ENCODE measurements around the gene HDLBP.

The HDLBP gene

DNA sequence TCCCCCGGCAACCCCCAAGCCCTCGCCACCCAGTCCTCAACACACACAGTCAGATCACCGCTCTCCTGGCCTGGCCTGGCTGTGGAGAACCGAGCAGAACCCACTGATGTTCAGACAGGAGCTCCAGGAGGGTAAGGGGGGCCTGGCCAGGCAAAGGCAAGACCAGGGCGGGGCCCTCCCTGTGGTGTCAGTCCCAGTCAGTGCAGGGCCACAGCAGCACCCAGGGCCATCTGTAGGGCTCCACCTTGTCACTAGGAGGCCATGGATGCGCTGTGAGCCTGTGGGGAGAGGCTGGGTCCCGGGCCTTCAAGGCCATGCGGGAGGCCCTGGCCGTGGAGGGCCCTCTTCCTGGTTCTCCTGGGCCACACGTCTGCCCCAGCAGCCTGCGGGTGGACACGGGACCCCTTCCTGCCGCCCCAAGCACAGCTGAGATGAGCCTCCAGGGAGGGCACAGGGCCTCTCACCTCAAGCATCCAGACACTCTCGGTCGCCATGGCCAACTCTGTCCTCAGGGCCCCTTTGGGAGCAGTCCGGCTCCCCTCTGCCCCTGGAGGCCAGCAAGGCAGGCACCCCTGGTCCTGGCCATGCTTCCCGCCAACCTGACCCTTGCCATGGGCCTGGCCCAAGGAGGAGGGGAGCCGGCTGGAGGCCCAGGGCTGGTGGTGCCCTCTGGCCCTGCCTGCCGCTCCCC, 125.0 kb downstream of the HDLBP start:
- no peak for DNase-seq

DNA sequence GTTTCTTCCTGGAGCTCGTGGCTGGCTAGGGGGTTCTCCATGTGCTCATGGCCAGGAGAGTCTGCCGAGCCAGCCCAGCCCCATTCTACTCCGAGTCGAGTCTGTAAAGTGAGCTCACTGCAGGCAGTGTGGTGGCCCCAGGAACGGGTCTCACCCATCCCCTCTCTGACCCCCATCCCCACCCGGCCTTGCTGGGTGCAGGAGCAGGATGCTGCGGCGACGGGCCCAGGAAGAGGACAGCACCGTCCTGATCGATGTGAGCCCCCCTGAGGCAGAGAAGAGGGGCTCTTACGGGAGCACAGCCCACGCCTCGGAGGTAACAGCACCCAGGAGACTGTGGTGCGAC, 125.6 kb downstream of the HDLBP start:
- no peak for DNase-seq

DNA sequence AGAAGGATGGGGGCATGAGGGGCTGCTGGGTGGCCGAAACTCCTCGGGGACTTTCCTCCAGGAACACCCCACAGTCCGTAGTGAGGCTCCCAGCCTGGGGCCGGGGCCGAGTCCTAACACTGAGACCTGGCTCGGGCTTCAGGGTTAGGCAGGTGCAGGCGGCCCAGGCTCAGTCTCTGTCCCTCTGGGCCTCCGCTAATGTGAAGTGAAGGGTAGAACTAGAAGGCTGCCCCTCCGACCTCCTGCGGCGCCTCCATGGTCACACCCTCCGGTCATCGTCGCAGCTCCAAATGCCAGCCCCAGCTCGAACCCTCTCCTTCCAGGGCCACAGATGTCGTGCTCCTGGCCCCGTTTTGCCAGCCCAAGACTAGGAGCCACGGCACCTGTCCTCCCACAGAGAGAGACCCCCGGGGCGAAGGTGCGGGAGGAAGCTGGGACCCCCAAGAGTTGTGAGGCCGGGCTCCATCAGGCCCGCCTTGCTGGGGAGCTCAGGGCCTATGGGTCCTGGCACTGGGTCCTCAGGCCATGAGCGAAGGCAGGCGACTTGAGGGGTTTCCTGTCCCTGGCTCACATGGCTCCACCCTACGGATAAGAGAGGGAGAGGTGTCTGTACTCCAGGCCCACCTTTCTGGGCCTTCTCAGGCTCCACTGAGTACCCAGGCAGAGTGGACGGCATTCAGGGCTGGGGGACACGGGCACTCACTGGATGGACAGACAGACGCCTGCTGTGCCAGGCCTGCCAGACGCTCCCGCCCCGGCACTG, 126.2 kb downstream of the HDLBP start:
- DNase-seq, result no peak

DNA sequence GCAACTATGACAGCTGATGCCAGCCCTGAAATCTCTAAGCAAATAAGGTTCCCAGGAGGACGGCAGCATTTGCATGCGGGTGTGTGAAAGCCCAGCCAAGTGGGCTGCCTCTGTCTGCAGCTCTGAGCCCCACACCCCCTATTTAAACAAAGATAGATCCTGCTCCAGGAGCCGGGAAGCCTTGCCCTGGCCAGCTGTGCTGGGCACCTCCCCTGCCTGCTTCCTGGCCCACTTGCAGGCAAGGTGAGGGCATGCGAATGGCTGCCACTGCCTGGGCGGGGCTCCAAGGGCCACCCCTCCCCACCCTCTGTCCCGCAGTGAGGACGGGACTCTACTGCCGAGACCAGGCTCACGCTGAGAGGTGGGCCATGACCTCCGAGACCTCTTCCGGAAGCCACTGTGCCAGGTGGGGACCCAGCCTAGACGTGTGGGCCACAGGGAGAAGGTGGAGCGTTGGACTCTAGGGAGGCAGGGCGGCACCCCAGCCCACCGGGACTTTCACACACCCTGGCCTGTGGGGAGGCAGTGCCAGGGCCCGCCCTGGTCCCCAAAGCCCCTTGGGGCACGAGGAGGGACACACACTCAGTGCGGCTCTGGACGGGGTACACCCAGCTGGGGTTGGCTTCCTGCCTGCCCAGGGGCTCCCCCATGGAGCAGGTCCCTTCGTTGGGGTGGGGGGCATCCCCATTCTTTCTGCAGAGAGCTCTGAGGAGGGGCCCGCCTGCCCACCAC, 126.9 kb downstream of the HDLBP start, which contains the start of gene ANO7:
Gene ANO7 (plus strand): TSS at position 317 of the 732 bp plus-strand sequence. CDS start 1,387 bp downstream, outside the sequence.
- no peak for DNase-seq

GRCh38 chr2:241187918-241188234, 127.6 kb downstream of the HDLBP start:
- no peak for DNase-seq

- DNase-seq, result no peak
Observed at GRCh38 chr2:241187101-241187917, 128.2 kb downstream of the HDLBP start.

- no peak for DNase-seq
Observed at GRCh38 chr2:241185961-241186360, 129.5 kb downstream of the HDLBP start.

DNA sequence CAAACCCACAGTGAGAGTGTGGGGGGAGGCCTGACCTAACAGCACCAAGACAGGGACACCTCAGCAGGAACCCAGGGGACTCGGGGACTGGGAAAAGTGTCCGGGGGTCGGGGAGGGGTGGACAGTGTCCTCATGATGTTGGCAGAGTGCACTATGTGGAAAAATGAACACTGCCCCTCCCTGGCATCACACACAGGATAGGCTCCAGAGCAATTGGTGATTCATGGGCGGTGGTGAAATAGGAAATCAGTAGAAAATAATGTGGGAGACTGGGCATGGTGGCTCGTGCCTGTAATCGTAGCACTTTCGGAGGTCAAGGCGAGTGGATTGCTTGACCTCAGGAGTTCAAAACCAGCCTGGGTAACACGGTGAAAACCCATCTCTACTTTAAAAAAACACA, 130.6 kb downstream of the HDLBP start:
- DNase-seq, result no peak

GRCh38 chr2:241183221-241183620, 132.3 kb downstream of the HDLBP start:
- DNase-seq, result no peak

DNA sequence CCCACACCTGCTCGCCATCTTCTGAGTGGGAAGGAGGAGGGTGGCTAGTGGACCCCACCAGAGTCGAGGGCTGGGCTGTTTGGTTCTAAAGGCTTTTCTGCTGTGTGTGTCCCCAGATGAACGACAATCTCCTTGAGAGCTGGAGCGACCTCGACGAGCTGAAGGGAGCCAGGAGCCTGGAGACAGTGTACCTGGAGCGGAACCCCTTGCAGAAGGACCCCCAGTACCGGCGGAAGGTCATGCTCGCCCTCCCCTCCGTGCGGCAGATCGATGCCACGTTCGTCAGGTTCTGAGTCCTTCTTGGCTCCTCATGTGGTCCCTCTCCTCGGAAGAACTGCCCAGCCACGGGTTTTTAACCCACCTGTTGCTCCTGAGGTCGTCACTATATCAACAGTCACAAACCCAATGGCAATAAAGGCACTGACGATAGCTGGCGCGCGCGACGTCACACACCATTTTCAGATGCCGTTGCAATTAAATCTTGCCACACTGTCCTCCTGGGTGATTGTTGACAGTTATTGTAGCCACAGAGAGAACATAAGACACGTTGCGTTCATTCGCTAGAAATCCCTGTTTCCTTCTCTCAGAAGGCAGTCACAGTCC, 132.8 kb downstream of the HDLBP start:
- no peak for DNase-seq

- no peak for DNase-seq
Observed at GRCh38 chr2:241182126-241182525, 133.3 kb downstream of the HDLBP start.

DNA sequence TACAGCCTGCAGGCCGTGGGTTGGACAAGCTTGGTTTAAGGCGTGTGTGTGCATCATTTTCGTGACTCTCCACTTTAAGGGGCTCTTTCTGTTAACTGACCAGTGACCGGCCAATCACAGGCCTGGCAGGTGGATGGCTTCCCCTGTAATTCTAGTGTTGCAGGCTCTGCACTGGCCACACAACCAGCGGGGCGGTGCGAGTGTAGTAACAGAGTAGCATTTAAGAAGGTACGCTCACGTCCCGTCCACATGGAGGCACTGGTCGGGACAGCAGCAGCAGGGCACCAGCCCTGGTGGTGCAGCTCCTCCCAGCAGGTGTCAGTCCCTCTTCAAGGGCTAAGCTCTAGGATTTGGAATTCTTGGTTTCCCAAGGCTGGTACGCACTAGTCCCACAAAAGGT, 135.0 kb downstream of the HDLBP start:
- DNase-seq, result no peak

- no peak for DNase-seq
Observed at GRCh38 chr2:241179899-241180298, 135.6 kb downstream of the HDLBP start.

GRCh38 chr2:241178961-241179360, 136.5 kb downstream of the HDLBP start:
- no peak for DNase-seq

- no peak for DNase-seq
Observed at GRCh38 chr2:241177526-241178334, 137.7 kb downstream of the HDLBP start.

Measured in fibroblast of skin of scalp (primary cell).